Activated CD4-positive, CD25-positive, alpha-beta regulatory T cell treated with anti-CD3 and anti-CD28 coated beads, Interleukin-2, amount 50 U/mL, for 24 hours (primary cell): Measurements from ENCODE around the gene KCNE3.
"Not testable (repeated sequence)": the region's sequence is repeated elsewhere in the genome, so short reads cannot be mapped to it uniquely, and the experiment has no call there.

Source experiments
- ATAC-seq, 2 donors: fragments of 150-1000 bp; cut with Tn5 transposase; one replicate each; pipeline ENCODE4 v1.10.0; 2021; ENCODE audit warnings: mild to moderate bottlenecking in 1 of 2, moderate library complexity in 1 of 2

Gene KCNE3

GRCh38 chr11:74438681-74439080 lies 28.7 kb downstream of the KCNE3 start:
- ATAC-seq, result no peak

DNA sequence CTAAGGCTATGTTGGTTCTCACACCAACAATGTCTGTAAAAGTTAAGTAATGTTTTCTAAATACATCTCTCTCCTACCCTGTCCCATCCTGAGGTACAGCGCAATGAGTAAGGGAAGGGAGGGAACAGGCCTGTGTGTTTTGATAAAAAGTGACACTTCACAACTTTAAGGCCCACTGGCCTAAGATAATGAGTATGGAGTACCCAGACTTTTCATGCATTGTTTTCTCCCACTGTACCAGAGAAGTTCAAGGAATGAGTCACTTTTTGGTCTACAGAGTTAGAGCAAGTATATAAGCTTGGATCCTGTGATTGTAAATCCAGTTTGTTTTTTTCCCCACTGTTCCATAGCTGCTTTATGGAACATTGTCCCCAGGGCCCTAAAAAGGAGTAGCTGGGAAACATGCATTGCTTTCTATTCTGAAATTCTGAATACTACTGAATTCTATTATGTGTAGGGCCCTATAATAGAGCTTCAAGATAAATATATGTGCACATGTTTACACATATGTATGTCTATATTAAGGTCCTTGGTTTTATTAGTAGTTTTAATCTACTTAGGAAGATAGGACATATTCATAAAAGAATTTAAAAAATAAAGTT lies 29.8 kb downstream of the KCNE3 start:
- ATAC-seq, result no peak

DNA sequence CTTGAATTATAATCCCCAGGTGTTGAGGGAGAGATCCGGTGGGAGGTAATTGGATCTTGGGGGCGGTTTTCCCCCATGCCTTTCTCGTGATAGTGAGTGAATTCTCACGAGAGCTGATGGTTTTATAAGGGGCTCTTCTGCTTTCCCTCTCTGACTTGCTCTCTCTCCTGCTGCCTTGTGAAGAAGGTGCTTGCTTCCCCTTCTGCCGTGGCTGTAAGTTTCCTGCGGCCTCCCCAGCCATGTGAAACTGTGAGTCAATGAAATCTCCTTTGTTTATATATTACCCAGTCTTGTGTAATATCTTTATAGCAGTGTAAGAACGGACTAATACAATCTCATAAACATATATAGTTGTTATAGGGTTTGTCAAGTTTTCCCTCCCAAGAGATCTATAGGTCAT lies 32.8 kb downstream of the KCNE3 start:
- no peak for ATAC-seq

- no peak for ATAC-seq
Observed at GRCh38 chr11:74429205-74429604, 38.1 kb downstream of the KCNE3 start.

DNA sequence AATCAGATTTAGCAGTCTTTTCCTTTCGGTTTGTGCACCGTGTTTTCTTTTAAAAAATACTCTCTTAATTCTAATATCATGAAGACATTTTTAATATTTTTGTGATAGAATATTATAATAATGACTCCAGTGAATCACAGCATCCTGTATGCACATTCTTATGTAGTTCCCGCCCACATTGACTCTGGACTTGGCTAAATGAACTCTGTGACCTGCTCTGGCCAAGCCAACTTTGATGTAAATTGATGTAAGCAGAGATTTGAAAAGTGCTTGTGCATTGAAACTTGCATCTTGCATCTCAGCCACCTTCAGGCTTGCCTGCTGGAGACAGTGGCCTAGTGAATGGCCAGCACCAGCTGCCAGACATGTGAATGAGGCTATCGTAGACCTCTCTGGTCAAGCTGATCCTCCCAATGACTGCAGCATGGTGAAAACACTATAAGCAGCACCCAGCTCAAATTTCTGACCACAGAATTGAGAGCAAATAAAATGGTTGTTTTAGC lies 39.9 kb downstream of the KCNE3 start:
- ATAC-seq, result no peak

DNA sequence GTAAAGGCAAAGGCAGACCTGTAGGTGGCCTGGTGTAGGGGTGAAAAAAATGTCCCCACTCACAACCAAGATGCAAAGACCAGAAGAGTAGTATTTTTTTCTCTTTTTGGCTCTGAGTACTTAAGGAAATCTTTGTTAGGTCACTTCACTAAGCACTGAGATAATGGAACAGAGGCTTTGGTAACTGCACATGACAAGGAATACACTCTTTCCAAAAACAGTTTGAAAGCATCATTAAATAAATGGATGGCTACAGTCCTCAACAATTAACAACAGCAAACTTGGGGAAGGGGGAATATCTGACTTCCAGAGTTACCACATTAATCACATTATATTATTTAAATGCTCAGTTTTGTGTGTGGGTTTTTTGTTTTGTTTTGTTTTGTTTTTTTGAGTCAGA lies 42.2 kb downstream of the KCNE3 start:
- ATAC-seq, result no peak

GRCh38 chr11:74418509-74418895 lies 48.8 kb downstream of the KCNE3 start:
- ATAC-seq, result peak; percentile 38 to 75

DNA sequence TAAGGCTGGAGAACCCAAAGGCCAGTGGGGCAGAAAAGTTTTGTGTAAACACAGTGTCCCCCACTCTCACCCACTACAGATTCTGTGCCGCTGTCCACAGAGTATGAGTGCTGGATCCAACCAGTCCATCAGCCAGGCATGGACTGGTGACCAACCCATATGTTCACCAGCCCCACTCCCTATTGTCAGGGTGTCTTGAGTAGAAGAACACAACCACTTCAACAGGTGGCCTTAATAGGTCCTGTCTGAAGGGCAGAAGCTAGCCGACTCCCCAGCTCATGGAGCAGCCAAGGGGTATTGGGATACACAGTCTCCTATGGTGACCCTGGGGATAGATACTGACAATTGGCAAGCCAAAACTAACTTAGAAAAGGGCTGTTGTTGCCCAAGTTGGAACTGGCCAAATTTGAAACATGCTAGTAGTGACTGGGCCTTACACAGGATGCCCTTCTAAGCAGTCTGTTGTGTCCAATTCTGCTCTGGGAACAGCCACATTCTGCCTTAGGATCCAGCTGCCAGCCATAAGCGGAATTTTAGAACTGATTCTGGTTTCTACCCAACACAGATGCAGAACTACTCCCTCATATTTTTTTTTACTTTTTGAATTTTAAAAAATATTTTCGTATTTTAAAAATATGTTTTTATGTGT lies 49.4 kb downstream of the KCNE3 start:
- peak; percentile 21 for ATAC-seq

DNA sequence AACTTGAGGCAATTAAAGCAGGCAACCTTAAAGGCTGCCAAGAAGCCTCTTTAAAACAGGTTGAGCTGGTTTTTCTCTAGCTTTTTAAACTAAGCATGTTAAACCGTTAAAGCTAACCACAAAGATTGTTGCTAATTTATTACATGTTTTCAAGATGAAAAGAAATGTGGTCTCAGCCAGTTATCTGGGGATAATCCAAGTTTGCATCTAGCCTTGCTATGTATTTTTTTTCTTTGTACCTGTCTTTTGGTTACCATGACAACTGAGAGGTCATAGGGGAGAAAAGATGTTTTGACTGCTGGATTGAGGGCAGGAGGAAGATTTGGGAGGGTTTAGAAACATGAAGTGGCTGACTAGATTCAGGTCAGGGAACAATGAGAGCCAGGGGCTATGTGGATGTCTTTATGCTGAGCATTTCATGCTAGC lies 50.0 kb downstream of the KCNE3 start:
- peak; percentile 28 to 38 for ATAC-seq

- ATAC-seq, result not testable (repeated sequence)
Observed at GRCh38 chr11:74416974-74417373, 50.4 kb downstream of the KCNE3 start.

- no peak for ATAC-seq
Observed at GRCh38 chr11:74412733-74413359, 54.5 kb downstream of the KCNE3 start.

DNA sequence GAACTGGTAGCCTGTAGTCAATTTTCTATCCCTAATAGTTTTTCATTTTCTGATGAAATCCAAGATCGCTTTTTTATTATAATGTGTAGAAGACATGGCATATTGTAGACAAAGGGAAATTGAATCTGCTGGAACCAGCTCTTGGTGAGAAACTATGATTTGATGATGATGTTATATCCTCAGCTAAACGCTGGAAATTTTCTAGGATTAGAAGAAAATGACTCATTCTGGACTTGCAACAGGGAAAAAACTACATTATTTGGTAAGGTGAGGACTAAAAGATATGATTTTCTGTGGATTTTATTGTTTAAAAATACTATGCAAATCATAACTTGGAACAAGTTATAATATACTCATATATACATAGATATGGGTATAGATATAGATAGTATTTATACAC lies 55.0 kb downstream of the KCNE3 start:
- ATAC-seq, result no peak

DNA sequence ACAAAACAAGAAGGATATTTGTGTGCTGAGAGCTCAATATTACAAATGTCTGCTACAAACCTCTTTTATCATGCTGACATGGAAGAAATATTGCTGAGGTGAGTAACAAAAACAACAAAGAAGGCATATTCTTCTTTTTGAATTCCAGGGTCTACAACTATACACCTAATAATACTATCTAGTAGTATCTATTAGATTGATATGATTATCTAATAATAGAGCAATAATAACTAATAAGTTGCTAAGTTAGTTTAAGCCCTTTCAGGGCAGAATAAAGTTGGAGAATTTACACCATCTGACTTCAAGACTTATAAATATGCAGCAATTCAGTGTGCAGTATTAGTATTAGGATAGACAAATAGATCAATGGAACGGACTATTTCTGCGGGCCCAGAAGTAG lies 57.7 kb downstream of the KCNE3 start:
- no peak for ATAC-seq
